ENCODE results near the gene RAPGEFL1. TPM values are rescaled to one million over a fixed set of nuclear protein-coding genes. Genes with fewer than 3 reads are reported as not detected.

The RAPGEFL1 gene
- total RNA-seq, 3 donors from 2014 or later (not counting 1 experiment from before 2014, with no cell fraction given): 4.7 to 9.0 (median 6.7) TPM

- H3K36me3 ChIP-seq (ENCODE audit: control insufficient read depth, insufficient read depth, low read length): peaks cover 36% of the 10 kb centered on the region
- peaks cover 4% of the 10 kb centered on the region for H3K4me1 ChIP-seq (ENCODE audit: control insufficient read depth, insufficient read depth, low read length)
- H3K36me3 Mint-ChIP-seq: peaks cover 6% of the 10 kb centered on the region
- H3K4me3 ChIP-seq (ENCODE audit: low read length): no peak overlapping the region
- H3K9me3 Mint-ChIP-seq: no peaks in the 10 kb centered on the region
- H3K27me3 Mint-ChIP-seq (ENCODE audit: low read depth in 2 of 2): no peaks in the 10 kb centered on the region
- H3K27ac ChIP-seq (ENCODE audit: low read length): no peak overlapping the region
- H3K9me3 ChIP-seq (ENCODE audit: control insufficient read depth, insufficient read depth, low read length): no peaks in the 10 kb centered on the region
- TF ChIP-seq CTCF (IDR thresholded peaks at IDR 0.05): no peak
- DNase-seq (no peak), ATAC-seq (no peak)
- 93% methylated on average over 13 of the region's 14 CpGs for WGBS (ENCODE audit: insufficient coverage)
- H3K4me3 Mint-ChIP-seq: no peak overlapping the region
- intact Hi-C loops (cut with micrococcal nuclease): no loop called here
- H3K4me1 Mint-ChIP-seq: peaks cover 7 to 42% of the 10 kb centered on the region in 2 donors
- H3K27ac Mint-ChIP-seq: no peak overlapping the region
- H3K27me3 ChIP-seq (ENCODE audit: control insufficient read depth, insufficient read depth, low read length): no peaks in the 10 kb centered on the region
Measured at GRCh38 chr17:40153603-40154236, 23.6 kb upstream of the RAPGEFL1 start.

GRCh38 chr17:40157973-40158372 is 19.3 kb upstream of the RAPGEFL1 start:
- TF ChIP-seq CTCF (IDR thresholded peaks at IDR 0.05): no peak
- Histone ChIP-seq H3K4me1 (ENCODE audit: control insufficient read depth, insufficient read depth, low read length) (no peaks in the 10 kb centered on the region), H3K4me3 (ENCODE audit: low read length) (no peak overlapping the region), H3K27me3 (ENCODE audit: control insufficient read depth, insufficient read depth, low read length) (no peaks in the 10 kb centered on the region), H3K9me3 (ENCODE audit: control insufficient read depth, insufficient read depth, low read length) (no peaks in the 10 kb centered on the region), H3K36me3 (ENCODE audit: control insufficient read depth, insufficient read depth, low read length) (peaks cover 30% of the 10 kb centered on the region), H3K27ac (ENCODE audit: low read length) (no peak overlapping the region)
- WGBS (ENCODE audit: insufficient coverage): 85% methylated on average over 2 of the region's 2 CpGs
- peak overlapping the region; percentile 4 to 80 for H3K27ac Mint-ChIP-seq
- H3K27me3 Mint-ChIP-seq (ENCODE audit: low read depth in 2 of 2): no peaks in the 10 kb centered on the region
- ATAC-seq (no peak), DNase-seq (no peak)
- H3K4me3 Mint-ChIP-seq: no peak overlapping the region
- H3K36me3 Mint-ChIP-seq: peaks cover 13% of the 10 kb centered on the region
- H3K9me3 Mint-ChIP-seq: no peaks in the 10 kb centered on the region
- intact Hi-C loops (cut with micrococcal nuclease): no loop called here
- peaks cover 0 to 20% of the 10 kb centered on the region in 2 donors for H3K4me1 Mint-ChIP-seq

GRCh38 chr17:40158438-40159013 is 18.7 kb upstream of the RAPGEFL1 start:
- no peak for ATAC-seq
- H3K27me3 Mint-ChIP-seq (ENCODE audit: low read depth in 2 of 2): no peaks in the 10 kb centered on the region
- peaks cover 13% of the 10 kb centered on the region for H3K36me3 Mint-ChIP-seq
- Histone ChIP-seq H3K36me3 (ENCODE audit: control insufficient read depth, insufficient read depth, low read length) (peaks cover 31% of the 10 kb centered on the region), H3K27ac (ENCODE audit: low read length) (no peak overlapping the region), H3K27me3 (ENCODE audit: control insufficient read depth, insufficient read depth, low read length) (no peaks in the 10 kb centered on the region), H3K9me3 (ENCODE audit: control insufficient read depth, insufficient read depth, low read length) (no peaks in the 10 kb centered on the region), H3K4me1 (ENCODE audit: control insufficient read depth, insufficient read depth, low read length) (no peaks in the 10 kb centered on the region), H3K4me3 (ENCODE audit: low read length) (no peak overlapping the region)
- intact Hi-C loops (cut with micrococcal nuclease): no loop called here
- H3K9me3 Mint-ChIP-seq: no peaks in the 10 kb centered on the region
- no peak for DNase-seq
- peaks cover 0 to 17% of the 10 kb centered on the region in 2 donors for H3K4me1 Mint-ChIP-seq
- H3K4me3 Mint-ChIP-seq: no peak overlapping the region
- H3K27ac Mint-ChIP-seq: peak overlapping the region in 1 of 2 donors; percentile 80
- TF ChIP-seq CTCF (IDR thresholded peaks at IDR 0.05): no peak
- 92% methylated on average over 3 of the region's 3 CpGs for WGBS (ENCODE audit: insufficient coverage)
